GM21526 (cell line): ENCODE data around the gene TOMM70.
"Not testable (repeated sequence)": the region's sequence is repeated elsewhere in the genome, so short reads cannot be mapped to it uniquely, and the experiment has no call there.

Experiments
- ATAC-seq: cut with Tn5 transposase; IDR thresholded peaks from one replicate; pipeline ENCODE4 v1.9.1; 2021; ENCODE audit warnings: moderate library complexity; ENCODE audit not compliant: unreplicated experiment, low FRiP score

Gene TOMM70

DNA sequence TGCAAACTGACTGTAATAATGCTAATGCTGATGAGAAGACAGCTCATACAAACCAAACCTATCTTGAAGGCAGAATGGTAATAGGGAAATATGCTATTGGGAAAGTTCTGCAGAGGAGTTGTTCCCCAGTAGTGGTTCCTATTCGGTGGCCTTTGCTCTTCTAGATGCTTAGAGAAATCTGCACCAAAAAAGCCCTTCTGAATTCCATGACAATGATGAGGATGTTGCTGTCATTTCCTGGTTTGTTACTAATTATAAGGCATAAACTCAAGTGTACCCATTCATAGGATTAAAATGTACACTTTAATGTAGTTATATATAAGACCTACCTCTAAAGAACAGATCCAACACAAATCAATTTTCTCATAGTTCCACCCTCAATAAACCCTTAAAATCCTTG is 30.1 kb downstream of the TOMM70 start:
- no peak for ATAC-seq

DNA sequence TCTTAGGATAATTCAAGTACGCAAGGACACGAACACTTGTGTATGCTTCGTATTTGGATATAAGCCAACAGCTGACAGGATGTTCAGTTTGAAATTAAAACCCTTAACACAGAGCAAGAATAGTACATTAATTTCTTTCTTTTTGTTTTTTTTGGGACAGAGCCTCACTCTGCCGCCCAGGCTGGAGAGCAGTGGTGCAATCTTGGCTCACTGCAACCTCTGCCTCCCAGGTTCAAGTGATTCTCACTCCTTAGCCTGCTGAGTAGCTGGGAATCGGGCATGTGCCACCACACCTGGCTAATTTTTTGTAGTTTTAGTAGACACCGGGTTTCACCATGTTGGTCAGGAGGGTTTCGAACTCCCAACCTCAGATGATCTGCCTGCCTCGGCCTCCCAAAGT is 32.4 kb downstream of the TOMM70 start:
- ATAC-seq: no peak

- no peak for ATAC-seq
Measured at GRCh38 chr3:100366424-100366823, 34.5 kb downstream of the TOMM70 start.

- no peak for ATAC-seq
Measured at GRCh38 chr3:100364421-100364820, 36.5 kb downstream of the TOMM70 start.

DNA sequence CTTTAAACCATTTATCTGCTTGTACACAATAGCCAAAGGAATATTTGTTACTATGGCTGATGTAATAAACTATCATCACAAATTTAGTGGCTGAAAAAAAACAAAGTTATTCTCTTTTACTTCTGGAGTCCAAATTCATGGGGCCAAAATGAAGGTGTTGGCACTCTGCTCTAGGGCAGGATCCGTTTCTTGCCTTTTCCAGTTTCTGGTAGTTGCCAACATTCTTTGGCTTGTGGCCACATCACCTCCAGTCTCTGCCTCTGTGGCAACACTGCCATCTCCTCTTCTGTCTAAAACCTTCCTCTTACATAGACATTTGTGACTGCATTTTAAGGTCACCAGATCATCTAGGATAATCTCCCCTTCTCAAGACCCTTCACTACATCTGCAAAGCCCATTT is 39.0 kb downstream of the TOMM70 start:
- ATAC-seq: no peak

- no peak for ATAC-seq
Measured at GRCh38 chr3:100360757-100361496, 40.0 kb downstream of the TOMM70 start.

GRCh38 chr3:100359035-100359434 is 41.9 kb downstream of the TOMM70 start:
- ATAC-seq: no peak

- no peak for ATAC-seq
Measured at GRCh38 chr3:100358413-100358812, 42.5 kb downstream of the TOMM70 start.

- ATAC-seq: no peak
Measured at GRCh38 chr3:100354850-100355249, 46.0 kb downstream of the TOMM70 start.

DNA sequence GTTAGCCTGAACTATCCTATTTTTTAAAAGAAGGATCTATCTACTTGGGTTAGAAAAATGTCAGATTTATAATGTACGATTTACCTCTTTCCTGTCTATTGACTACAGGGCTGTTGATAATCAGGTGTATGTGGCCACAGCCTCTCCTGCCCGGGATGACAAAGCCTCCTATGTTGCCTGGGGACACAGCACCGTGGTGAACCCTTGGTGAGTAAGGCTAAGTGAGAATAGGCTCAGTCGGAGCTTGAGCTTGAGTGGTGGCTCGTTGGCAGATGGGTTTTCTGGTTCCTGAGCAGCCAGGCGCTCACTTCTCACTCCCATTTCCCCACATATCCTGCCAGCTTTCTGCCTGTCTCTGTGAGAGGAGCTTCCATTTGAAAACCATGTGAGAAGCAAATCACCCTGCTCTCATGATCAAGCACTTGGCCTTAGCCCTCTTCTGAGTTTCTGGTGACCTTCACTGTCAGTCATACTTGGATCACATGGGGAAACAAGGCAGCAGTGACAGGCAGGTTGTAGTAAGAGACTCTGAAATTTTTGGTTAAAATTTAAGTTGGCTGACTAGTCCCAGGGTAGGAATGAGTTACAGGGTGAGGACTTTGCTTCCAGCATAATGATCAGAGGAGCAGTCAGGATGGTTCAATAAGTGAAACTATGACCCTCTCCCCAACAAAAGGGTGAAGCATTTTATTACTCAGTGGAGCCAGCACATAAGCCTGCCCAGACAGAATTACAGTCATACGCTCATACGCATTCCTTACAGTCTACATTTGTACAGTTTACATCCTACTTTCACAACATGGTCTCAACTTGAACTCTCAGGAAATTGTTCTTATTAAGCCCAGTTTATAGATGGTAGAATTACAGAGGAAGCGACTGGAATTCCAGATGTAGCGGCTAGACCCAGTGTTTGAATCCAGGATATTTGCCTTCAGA is 48.3 kb downstream of the TOMM70 start:
- ATAC-seq: no peak

GRCh38 chr3:100351770-100352169 is 49.1 kb downstream of the TOMM70 start:
- ATAC-seq: not testable (repeated sequence)

DNA sequence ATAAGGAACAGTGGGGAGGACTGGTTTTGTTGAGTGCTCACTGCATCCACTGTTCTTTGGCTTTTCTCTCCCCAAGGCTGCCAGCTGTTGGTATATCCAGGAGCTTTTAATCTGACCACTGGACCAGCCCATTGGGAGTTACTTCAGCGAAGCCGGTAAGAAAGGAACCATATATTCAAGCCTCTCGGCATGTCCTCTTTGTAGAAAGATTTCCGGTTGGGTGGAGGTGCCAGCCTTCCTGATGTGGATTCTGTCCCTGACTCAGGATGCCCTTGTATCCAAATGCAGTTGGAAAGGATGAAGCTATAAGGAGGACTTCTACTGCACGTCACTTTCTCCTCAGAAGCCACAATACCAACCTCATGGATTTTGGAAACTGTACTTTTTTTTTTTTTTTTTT is 52.2 kb downstream of the TOMM70 start:
- no peak for ATAC-seq

GRCh38 chr3:100340527-100340926 is 60.4 kb downstream of the TOMM70 start:
- no peak for ATAC-seq

DNA sequence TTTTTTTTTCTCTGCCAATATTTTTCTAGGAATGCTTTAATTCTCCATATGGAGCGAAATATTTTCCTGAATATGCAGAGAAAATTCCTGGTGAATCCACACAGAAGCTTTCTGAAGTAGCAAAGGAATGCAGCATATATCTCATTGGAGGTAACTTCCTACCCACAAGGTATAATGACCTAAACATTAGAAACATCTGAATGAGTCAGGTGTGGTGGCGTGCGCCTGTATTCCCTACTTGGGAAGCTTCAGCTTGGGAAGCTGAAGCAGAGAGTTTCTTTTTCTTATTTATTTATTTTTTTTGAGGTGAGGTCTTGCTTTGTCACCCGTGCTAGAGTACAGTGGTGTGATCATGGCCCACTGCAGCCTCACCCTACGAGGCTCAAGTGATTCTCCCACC is 61.1 kb downstream of the TOMM70 start:
- no peak for ATAC-seq

DNA sequence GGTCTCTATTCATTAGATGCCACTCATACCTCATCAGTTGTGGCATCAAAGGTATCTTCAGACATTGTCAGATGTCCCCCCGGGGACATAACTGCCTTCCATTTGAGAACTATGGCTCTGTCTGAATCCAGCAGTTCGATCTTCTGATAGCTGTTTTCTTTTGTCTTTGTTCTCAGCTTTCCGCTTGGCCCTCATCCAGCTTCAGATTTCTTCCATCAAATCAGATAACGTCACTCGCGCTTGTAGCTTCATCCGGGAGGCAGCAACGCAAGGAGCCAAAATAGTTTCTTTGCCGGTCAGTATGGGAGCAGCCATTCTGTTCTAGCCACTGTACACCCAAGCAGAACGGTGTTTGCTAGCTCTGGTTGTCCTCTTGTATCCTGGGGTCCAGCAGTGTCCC is 62.0 kb downstream of the TOMM70 start:
- ATAC-seq: no peak

DNA sequence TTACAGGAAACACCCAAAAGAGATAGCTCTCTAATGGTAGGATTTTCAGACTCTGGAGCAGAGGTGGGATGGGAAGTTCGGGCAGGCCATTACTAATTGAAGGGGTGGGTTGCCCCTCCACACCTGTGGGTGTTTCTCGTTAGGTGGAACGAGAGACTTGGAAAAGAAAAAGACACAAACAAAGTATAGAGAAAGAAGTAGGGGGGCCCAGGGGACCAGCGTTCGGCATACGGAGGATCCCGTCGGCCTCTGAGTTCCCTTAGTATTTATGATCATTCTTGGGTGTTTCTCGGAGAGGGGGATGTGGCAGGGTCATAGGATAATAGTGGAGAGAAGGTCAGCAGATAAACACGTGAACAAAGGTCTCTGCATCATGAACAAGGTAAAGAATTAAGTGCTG is 64.7 kb downstream of the TOMM70 start:
- ATAC-seq: not testable (repeated sequence)

- ATAC-seq: peak; percentile 42
Measured at GRCh38 chr3:100335434-100335833, 65.5 kb downstream of the TOMM70 start.

DNA sequence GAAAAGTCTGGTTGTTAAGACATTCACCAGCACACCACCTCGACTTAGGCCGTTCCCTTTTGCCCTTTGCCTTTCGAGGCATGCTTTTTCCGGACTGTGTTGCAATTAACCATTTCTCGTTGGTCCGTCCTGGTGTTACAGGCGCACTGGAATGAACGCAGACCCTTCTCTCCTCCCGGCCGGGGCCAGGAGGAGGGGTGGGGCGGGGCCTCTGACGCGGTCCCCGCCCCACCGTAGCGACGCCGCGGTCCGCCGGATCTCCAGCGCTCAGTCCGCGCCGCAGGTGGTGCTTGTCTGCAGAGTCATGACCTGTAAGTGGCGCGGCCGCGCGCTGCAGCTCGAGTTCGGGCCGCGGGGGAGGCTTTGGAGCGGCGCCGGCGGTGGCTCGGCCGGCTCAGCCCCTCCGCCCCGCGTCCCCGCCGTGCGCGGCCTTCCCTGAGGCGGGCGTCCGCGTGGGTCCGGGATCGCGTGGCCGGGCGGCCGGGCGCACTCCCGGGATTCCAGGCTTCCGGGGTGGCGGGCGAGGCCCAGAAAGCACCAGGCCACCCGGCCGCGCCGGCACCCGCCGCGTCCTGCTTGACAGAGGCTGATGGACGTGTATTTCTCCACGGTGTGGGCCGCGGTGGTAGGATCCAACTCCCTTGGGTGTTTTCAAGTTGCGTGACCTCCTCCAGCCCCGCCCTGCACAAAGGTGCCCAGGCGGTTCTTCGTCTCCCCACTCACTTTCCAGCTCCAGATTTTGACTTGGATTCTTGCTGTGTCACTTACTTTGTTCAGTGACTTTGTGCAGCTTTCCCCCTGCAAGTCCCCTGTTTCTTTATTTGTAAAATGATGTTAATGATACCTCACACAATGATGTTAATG is 66.2 kb downstream of the TOMM70 start, which contains the start of gene NIT2:
NIT2 (plus strand) TSS at position 270 of the 864 bp plus-strand sequence; CDS start at position 305, 35 bp downstream.
- ATAC-seq: peak; percentile 97

GRCh38 chr3:100333970-100334487 is 66.9 kb downstream of the TOMM70 start:
- ATAC-seq: peak; percentile 35

DNA sequence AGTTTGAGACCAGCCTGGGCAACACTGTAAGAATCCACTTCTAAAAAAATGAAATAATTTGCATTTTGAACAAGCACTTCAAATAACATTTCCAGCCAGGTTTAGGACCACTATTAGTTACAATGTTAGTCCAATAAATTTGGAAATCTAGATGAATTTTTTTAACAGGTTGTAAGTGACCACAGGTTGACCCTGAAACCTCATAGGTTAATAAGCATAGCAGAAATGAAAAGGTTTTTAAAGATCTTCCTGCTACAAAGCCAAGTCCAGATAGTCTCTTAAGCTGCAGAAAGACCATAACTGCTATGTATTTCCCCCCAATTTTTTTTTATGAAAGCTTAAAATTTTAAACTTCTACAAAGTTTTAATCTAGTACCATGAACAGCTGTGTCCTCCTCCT is 67.8 kb downstream of the TOMM70 start:
- ATAC-seq: no peak
